ENCODE measurements around the gene RAPGEF6.

RAPGEF6 gene

GRCh38 chr5:131536850-131537448, 98.1 kb downstream of the RAPGEF6 start:
- no peak for DNase-seq

- no peak for DNase-seq
These were observed 98.7 kb downstream of the RAPGEF6 start for GRCh38 chr5:131536211-131536826.

- no peak for DNase-seq
These were observed 100.1 kb downstream of the RAPGEF6 start for GRCh38 chr5:131534974-131535373.

- DNase-seq = no peak
These were observed 101.2 kb downstream of the RAPGEF6 start for GRCh38 chr5:131533836-131534235.

GRCh38 chr5:131532031-131532640, 102.9 kb downstream of the RAPGEF6 start:
- DNase-seq = no peak

GRCh38 chr5:131530706-131531331, 104.2 kb downstream of the RAPGEF6 start:
- DNase-seq = no peak

- no peak for DNase-seq
These were observed 106.3 kb downstream of the RAPGEF6 start for GRCh38 chr5:131528682-131529081.

- DNase-seq = no peak
These were observed 109.2 kb downstream of the RAPGEF6 start for GRCh38 chr5:131525805-131526204.

- no peak for DNase-seq
These were observed 110.6 kb downstream of the RAPGEF6 start for GRCh38 chr5:131524431-131524830.

GRCh38 chr5:131523500-131524185, 111.4 kb downstream of the RAPGEF6 start:
- DNase-seq = no peak

- no peak for DNase-seq
These were observed 113.8 kb downstream of the RAPGEF6 start for GRCh38 chr5:131521252-131521651.

- no peak for DNase-seq
These were observed 119.7 kb downstream of the RAPGEF6 start for GRCh38 chr5:131515348-131515747.

- DNase-seq = no peak
These were observed 120.4 kb downstream of the RAPGEF6 start for GRCh38 chr5:131514316-131515283.

GRCh38 chr5:131513780-131514179, 121.2 kb downstream of the RAPGEF6 start:
- no peak for DNase-seq

GRCh38 chr5:131511934-131512333, 123.1 kb downstream of the RAPGEF6 start:
- DNase-seq = no peak

GRCh38 chr5:131509801-131510200, 125.2 kb downstream of the RAPGEF6 start:
- no peak for DNase-seq

GRCh38 chr5:131505237-131505908, 129.7 kb downstream of the RAPGEF6 start:
- DNase-seq = no peak

GRCh38 chr5:131496400-131496713, 138.7 kb downstream of the RAPGEF6 start:
- no peak for DNase-seq

GRCh38 chr5:131495536-131496399, 139.3 kb downstream of the RAPGEF6 start:
- no peak for DNase-seq

GRCh38 chr5:131491749-131492148, 143.3 kb downstream of the RAPGEF6 start:
- no peak for DNase-seq

GRCh38 chr5:131488463-131488862, 146.6 kb downstream of the RAPGEF6 start:
- no peak for DNase-seq

Measured in activated naive CD4-positive, alpha-beta T cell (primary cell).